ENCODE results near the gene SH3PXD2B. TPM values are rescaled to one million over a fixed set of nuclear protein-coding genes. Genes with fewer than 3 reads are reported as not detected.

SH3PXD2B gene
- total RNA-seq, 2 experiments from 2014 or later = 0.10 TPM; not detected in 1

- CTCF ChIA-PET (ENCODE audit: unreplicated experiment) = interaction anchor here (0.8 kb wide), 2 partner anchors 96 to 371 kb away, joined by 3 read pairs; no protein-coding TSS in a partner anchor
- Histone ChIP-seq H3K4me1 (ENCODE audit: insufficient read depth, low read length, poor library complexity, severe bottlenecking) (peaks cover 25% of the 10 kb centered on the region), H3K4me3 (ENCODE audit: low read depth, low read length, poor library complexity, severe bottlenecking) (peak overlapping the region; percentile 94), H2AFZ (ENCODE audit: low read length) (peak overlapping the region; percentile 69; the same call in 1 of the 2 replicates), H3K27ac (ENCODE audit: low read depth, low read length, poor library complexity, severe bottlenecking) (no peak overlapping the region), H3K9me2 (ENCODE audit: insufficient read depth, low read length) (no peaks in the 10 kb centered on the region), H3K79me2 (ENCODE audit: insufficient read depth, low read depth, low read length) (peaks cover 49% of the 10 kb centered on the region), H3K9me3 (ENCODE audit: low read length) (no peaks in the 10 kb centered on the region), H4K20me1 (ENCODE audit: insufficient read depth, low read length) (peaks cover 13% of the 10 kb centered on the region; the same call in 1 of the 2 replicates), H3K36me3 (ENCODE audit: insufficient read depth, low read length) (peaks cover 19% of the 10 kb centered on the region), H3K4me2 (ENCODE audit: low read length) (peak overlapping the region; percentile 87)
- POLR2A ChIA-PET = interaction anchor here (0.6 to 1.5 kb wide), 10 partner anchors 10 to 276 kb away, joined by 3 to 9 read pairs (median 4); partner anchors contain the start of gene FBXW11
- peak; percentile 11 for DNase-seq (ENCODE audit: low spot score)
- TF ChIP-seq, protein P1, sequence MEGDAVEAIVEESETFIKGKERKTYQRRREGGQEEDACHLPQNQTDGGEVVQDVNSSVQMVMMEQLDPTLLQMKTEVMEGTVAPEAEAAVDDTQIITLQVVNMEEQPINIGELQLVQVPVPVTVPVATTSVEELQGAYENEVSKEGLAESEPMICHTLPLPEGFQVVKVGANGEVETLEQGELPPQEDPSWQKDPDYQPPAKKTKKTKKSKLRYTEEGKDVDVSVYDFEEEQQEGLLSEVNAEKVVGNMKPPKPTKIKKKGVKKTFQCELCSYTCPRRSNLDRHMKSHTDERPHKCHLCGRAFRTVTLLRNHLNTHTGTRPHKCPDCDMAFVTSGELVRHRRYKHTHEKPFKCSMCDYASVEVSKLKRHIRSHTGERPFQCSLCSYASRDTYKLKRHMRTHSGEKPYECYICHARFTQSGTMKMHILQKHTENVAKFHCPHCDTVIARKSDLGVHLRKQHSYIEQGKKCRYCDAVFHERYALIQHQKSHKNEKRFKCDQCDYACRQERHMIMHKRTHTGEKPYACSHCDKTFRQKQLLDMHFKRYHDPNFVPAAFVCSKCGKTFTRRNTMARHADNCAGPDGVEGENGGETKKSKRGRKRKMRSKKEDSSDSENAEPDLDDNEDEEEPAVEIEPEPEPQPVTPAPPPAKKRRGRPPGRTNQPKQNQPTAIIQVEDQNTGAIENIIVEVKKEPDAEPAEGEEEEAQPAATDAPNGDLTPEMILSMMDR (conservative IDR thresholded peaks at IDR 0.05; ENCODE audit: low read length) = no peak
- TF ChIP-seq EZH2phosphoT487 (IDR thresholded peaks at IDR 0.05; ENCODE audit: borderline replicate concordance, low read depth, low read length) = no peak
- intact Hi-C loops (cut with micrococcal nuclease; ENCODE audit: unreplicated experiment) = loop anchor here (2.0 to 5.0 kb wide), 2 partner anchors 94 to 275 kb away; partner anchors contain the start of genes FBXW11 and STK10
- no TSS peak for BruUV-seq (replicated peaks)
Measured at GRCh38 chr5:172282272-172283019, 171.9 kb downstream of the SH3PXD2B start.

- TF ChIP-seq, protein P1 (conservative IDR thresholded peaks at IDR 0.05; ENCODE audit: low read length) = no peak
- no peak for TF ChIP-seq EZH2phosphoT487 (IDR thresholded peaks at IDR 0.05; ENCODE audit: borderline replicate concordance, low read depth, low read length)
- POLR2A ChIA-PET = interaction anchor here (1.1 to 1.2 kb wide), 3 partner anchors 9 to 275 kb away, joined by 4 to 5 read pairs (median 4); partner anchors contain the start of gene FBXW11
- Histone ChIP-seq H2AFZ (ENCODE audit: low read length) (no peak overlapping the region), H3K4me3 (ENCODE audit: low read depth, low read length, poor library complexity, severe bottlenecking) (peak overlapping the region; percentile 94), H4K20me1 (ENCODE audit: insufficient read depth, low read length) (peaks cover 13% of the 10 kb centered on the region; the same call in 1 of the 2 replicates), H3K9me2 (ENCODE audit: insufficient read depth, low read length) (no peaks in the 10 kb centered on the region), H3K27ac (ENCODE audit: low read depth, low read length, poor library complexity, severe bottlenecking) (no peak overlapping the region), H3K4me2 (ENCODE audit: low read length) (peak overlapping the region; percentile 87), H3K4me1 (ENCODE audit: insufficient read depth, low read length, poor library complexity, severe bottlenecking) (peaks cover 25% of the 10 kb centered on the region), H3K9me3 (ENCODE audit: low read length) (no peaks in the 10 kb centered on the region), H3K36me3 (ENCODE audit: insufficient read depth, low read length) (peaks cover 26% of the 10 kb centered on the region), H3K79me2 (ENCODE audit: insufficient read depth, low read depth, low read length) (peaks cover 54% of the 10 kb centered on the region)
- intact Hi-C loops (cut with micrococcal nuclease; ENCODE audit: unreplicated experiment) = loop anchor here (5.0 kb wide), 1 partner anchor 274 kb away; the partner anchor contains the start of gene FBXW11
- CTCF ChIA-PET (ENCODE audit: unreplicated experiment) = no interaction called here
- no TSS peak for BruUV-seq (replicated peaks)
- DNase-seq (ENCODE audit: low spot score) = no peak
Measured at GRCh38 chr5:172281346-172281745, 173.0 kb downstream of the SH3PXD2B start.
